ENCODE results near the gene TAAR5. TPM values are rescaled to one million over a fixed set of nuclear protein-coding genes. Genes with fewer than 3 reads are reported as not detected.

The TAAR5 gene
- total and polyA plus RNA-seq, 12 donors: not detected

DNA sequence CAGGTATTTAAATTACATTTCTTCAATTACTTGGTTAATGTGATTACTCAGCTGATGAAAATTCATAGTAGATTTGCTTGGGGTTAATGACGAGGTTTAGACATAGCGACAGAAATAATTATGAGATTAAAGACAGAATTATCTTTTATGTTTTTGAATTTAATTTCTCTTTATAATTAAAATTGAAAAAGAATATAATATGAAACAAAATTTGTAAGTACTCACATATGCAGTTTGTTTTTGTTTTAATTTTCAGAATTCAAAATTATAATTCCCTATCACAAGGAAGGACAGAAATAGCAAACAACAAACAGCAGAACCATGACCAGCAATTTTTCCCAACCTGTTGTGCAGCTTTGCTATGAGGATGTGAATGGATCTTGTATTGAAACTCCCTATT, 37.2 kb downstream of the TAAR5 start, which contains the start of gene TAAR8:
TSS of gene TAAR8 (plus strand) at position 301 of the 400 bp plus-strand sequence. CDS start at position 322, 21 bp downstream.
- ATAC-seq (no peak), DNase-seq (no peak)
- H3K27ac ChIP-seq: no peak within 1 kb of the TSS
- H3K4me1 ChIP-seq: no peaks in the 10 kb centered on the region
- H3K4me3 ChIP-seq: no peak within 1 kb of the TSS
- H3K36me3 ChIP-seq: no peaks in the 10 kb centered on the region
- intact Hi-C loops (cut with DNase I): no loop called here
- WGBS, 2 donors: 92 to 97% methylated on average over 2 of the region's 2 CpGs
- no peaks in the 10 kb centered on the region for H3K9me3 ChIP-seq
- TF ChIP-seq CTCF (IDR thresholded peaks at IDR 0.05): no peak
- peaks cover 0 to 39% (median 21%) of the 10 kb centered on the region in 7 donors for H3K27me3 ChIP-seq

GRCh38 chr6:132551214-132551613, 38.3 kb downstream of the TAAR5 start:
- DNase-seq (no peak), ATAC-seq (no peak)
- intact Hi-C loops (cut with DNase I): no loop called here
- Histone ChIP-seq H3K4me3 (no peak overlapping the region), H3K27ac (no peak overlapping the region), H3K9me3 (no peaks in the 10 kb centered on the region), H3K4me1 (no peaks in the 10 kb centered on the region), H3K27me3 (peaks cover 0 to 31% (median 18%) of the 10 kb centered on the region in 7 donors), H3K36me3 (no peaks in the 10 kb centered on the region)
- TF ChIP-seq CTCF (IDR thresholded peaks at IDR 0.05): no peak
- 74 to 76% methylated on average over 4 of the region's 4 CpGs for WGBS, 2 donors

- H3K9me3 ChIP-seq: no peaks in the 10 kb centered on the region
- no peaks in the 10 kb centered on the region for H3K4me1 ChIP-seq
- no peak for ATAC-seq
- H3K27ac ChIP-seq: no peak overlapping the region
- intact Hi-C loops (cut with DNase I): no loop called here
- TF ChIP-seq CTCF (IDR thresholded peaks at IDR 0.05): no peak
- no peaks in the 10 kb centered on the region for H3K36me3 ChIP-seq
- no peak overlapping the region for H3K4me3 ChIP-seq
- WGBS, 2 donors: 83 to 88% methylated on average over 4 of the region's 4 CpGs
- peaks cover 0 to 27% (median 7%) of the 10 kb centered on the region in 7 donors for H3K27me3 ChIP-seq
- no peak for DNase-seq
Observed at GRCh38 chr6:132548746-132549463, 40.6 kb downstream of the TAAR5 start.

GRCh38 chr6:132544826-132545225, 44.7 kb downstream of the TAAR5 start:
- H3K36me3 ChIP-seq: no peaks in the 10 kb centered on the region
- peaks cover 0 to 41% (median 19%) of the 10 kb centered on the region in 7 donors for H3K27me3 ChIP-seq
- H3K4me3 ChIP-seq: no peak overlapping the region
- no peaks in the 10 kb centered on the region for H3K4me1 ChIP-seq
- no peak for TF ChIP-seq CTCF (IDR thresholded peaks at IDR 0.05)
- no peak overlapping the region for H3K27ac ChIP-seq
- intact Hi-C loops (cut with DNase I): no loop called here
- no peak for ATAC-seq
- H3K9me3 ChIP-seq: no peaks in the 10 kb centered on the region
- no peak for DNase-seq

Other genes with a start within 250 kb of the TAAR5 start
- 1 to 10 TPM in 8 of 10 donors, under 1 TPM in 2; 0.92 to 4.9 (median 2.0) TPM for gene MOXD1, start 188.3 kb downstream of the TAAR5 start, total RNA-seq
- under 1 TPM; 0.80 to 0.93 TPM for gene MOXD1, start 188.3 kb downstream of the TAAR5 start, polyA plus RNA-seq
- gene STX7, start 76.6 kb downstream of the TAAR5 start, total RNA-seq: 10 to 100 TPM; 50.4 to 71.4 (median 61.3) TPM
- gene STX7, start 76.6 kb downstream of the TAAR5 start, polyA plus RNA-seq: 10 to 100 TPM in 1 of 2 donors, 1 to 10 TPM in 1; 6.4 to 11.9 TPM
- gene TAAR9, start 51.5 kb downstream of the TAAR5 start, total RNA-seq: not detected
- gene TAAR9, start 51.5 kb downstream of the TAAR5 start, polyA plus RNA-seq: not detected
- gene TAAR8, start 37.1 kb downstream of the TAAR5 start, total RNA-seq: not detected
- gene TAAR8, start 37.1 kb downstream of the TAAR5 start, polyA plus RNA-seq: not detected
- not detected for gene TAAR6, start 19.4 kb downstream of the TAAR5 start, total RNA-seq
- not detected for gene TAAR6, start 19.4 kb downstream of the TAAR5 start, polyA plus RNA-seq
- gene TAAR2, start 34.5 kb upstream of the TAAR5 start, total RNA-seq: not detected
- gene TAAR2, start 34.5 kb upstream of the TAAR5 start, polyA plus RNA-seq: not detected
- gene TAAR1, start 69.4 kb upstream of the TAAR5 start, total RNA-seq: not detected
- not detected for gene TAAR1, start 69.4 kb upstream of the TAAR5 start, polyA plus RNA-seq
- gene VNN1, start 124.3 kb upstream of the TAAR5 start, total RNA-seq: 1 to 10 TPM in 2 of 10 donors, under 1 TPM in 8; 0.09 to 2.0 (median 0.44) TPM
- under 1 TPM; 0.23 to 0.44 TPM for gene VNN1, start 124.3 kb upstream of the TAAR5 start, polyA plus RNA-seq
- gene VNN2, start 168.2 kb upstream of the TAAR5 start, total RNA-seq: 1 to 10 TPM in 8 of 10 donors, under 1 TPM in 2; 0.83 to 4.2 (median 2.0) TPM
- under 1 TPM; 0.23 to 0.95 TPM for gene VNN2, start 168.2 kb upstream of the TAAR5 start, polyA plus RNA-seq
- gene SLC18B1, start 208.9 kb upstream of the TAAR5 start, total RNA-seq: 1 to 10 TPM; 1.7 to 5.5 (median 2.4) TPM
- 1 to 10 TPM; 2.3 to 8.3 TPM for gene SLC18B1, start 208.9 kb upstream of the TAAR5 start, polyA plus RNA-seq
- gene RPS12, start 224.8 kb upstream of the TAAR5 start, total RNA-seq: 100 to 1,000 TPM; 403 to 686 (median 439) TPM
- 1,000 to 10,000 TPM in 1 of 2 donors, 100 to 1,000 TPM in 1; 335 to 2,223 TPM for gene RPS12, start 224.8 kb upstream of the TAAR5 start, polyA plus RNA-seq